NOMO-1 (cell line): Measurements from ENCODE around the gene RFX3.
A peak's percentile ranks its signal among the peaks of the same experiment; 100 is the strongest.

Experiments
- DNase-seq, 2 experiments: peaks; one replicate each; lab custom pipeline; 2025; ENCODE audit not compliant: unreplicated experiment in 2 of 2; lab: John Stamatoyannopoulos, UW

Gene RFX3

DNA sequence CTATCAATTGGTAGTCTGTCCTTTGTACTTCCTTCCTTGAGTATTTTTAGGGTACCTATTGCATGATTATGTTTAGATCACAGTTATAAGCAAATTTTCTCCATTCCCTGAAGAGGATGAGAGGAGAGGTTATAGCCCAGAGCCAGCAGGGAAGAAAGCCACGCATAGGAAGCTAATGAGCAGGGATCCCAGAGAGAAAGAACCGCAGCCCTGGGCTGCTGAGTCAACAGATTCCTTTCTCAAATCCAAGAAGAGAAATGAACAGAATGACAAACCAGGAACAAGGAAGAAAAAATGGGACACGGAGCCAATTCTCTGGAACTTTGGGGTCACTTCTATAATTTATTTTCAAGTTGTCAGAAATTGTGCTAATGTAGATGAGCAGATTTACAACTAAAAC is 284.5 kb downstream of the RFX3 start:
- no peak for DNase-seq

- peak; percentile 3 to 41 for DNase-seq
These were observed 285.0 kb downstream of the RFX3 start for GRCh38 chr9:3240656-3241268.

DNA sequence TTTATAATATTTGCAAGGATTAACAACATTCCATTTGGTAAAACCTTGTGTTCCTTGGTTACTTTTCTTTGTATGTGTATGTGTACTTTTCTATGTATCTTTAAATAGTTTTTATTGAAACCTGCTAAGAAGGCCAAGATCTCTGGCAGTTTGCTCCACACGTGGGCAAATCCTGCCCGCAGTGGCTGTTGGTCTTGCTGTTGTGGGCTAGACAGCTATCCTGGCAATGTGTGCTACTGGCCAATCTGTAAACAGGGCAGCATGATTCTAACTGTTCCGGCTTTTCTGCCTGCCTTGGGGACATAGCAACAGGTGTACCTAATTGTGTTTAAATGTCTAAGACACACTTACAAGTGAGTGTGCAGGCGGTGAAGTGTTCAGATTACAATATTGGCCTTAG is 286.6 kb downstream of the RFX3 start:
- no peak for DNase-seq

DNA sequence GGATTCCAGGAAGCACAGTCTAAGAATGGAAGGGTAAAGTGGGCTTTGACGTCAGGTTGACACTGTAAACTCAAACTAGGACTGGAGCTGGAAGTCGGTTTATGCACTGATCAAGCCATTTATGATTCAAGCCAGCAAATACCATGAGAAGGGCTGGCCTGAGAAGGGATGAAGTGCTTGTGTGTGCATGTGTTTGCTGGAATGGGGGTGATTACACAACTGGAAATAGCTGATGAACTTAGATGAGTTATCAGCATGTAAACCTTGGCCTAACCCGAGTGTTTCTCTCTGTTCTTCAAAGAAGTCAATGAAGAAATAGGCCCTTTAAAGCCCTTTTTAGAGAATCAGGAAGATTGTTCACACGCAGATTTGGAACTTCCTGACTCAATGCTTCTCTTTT is 287.6 kb downstream of the RFX3 start:
- no peak for DNase-seq

DNA sequence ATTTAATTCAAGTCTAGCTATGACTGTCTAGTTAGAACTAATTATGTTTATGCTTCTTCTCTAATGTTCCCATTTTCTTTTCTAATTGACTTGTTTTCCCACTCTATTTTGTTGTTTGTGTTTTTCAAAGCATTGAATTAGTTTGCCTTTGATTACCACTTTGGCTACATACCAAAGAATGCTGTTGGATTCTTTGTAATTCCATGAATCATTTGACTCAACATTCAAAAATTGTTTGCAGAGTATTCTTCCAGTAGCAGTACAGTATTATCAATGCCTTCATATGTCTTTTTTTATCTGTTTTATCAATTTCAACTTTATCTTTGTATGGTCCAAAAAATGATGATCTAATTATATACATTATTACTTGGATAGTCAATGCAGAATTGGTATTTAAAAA is 288.7 kb downstream of the RFX3 start:
- no peak for DNase-seq

GRCh38 chr9:3235497-3235896 is 290.3 kb downstream of the RFX3 start:
- no peak for DNase-seq

- no peak for DNase-seq
These were observed 300.9 kb downstream of the RFX3 start for GRCh38 chr9:3224931-3225330.

- DNase-seq: no peak
These were observed 310.1 kb downstream of the RFX3 start for GRCh38 chr9:3215658-3216057.

DNA sequence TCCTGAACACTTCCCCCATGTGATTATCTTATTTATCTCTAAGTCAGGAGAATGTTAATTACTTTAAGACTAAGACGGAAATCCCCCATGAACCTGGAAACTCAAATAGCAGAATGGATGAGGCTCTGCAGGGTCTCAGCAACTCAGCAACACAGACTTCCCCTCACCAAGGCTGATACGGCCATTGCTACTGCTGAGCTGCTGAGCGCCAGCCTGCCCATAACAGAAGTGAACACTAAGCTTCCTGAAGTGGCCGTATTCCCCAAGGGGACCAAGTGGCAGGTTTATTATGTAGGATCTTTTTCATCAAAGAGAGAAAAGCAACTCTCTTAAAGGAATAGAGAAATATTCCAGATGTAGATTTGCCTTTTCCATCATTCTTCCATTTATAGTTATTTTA is 311.1 kb downstream of the RFX3 start:
- no peak for DNase-seq

- DNase-seq: no peak
These were observed 320.2 kb downstream of the RFX3 start for GRCh38 chr9:3205421-3206095.

- no peak for DNase-seq
These were observed 325.4 kb downstream of the RFX3 start for GRCh38 chr9:3200331-3200774.

- no peak for DNase-seq
These were observed 332.0 kb downstream of the RFX3 start for GRCh38 chr9:3193791-3194190.

- no peak for DNase-seq
These were observed 334.1 kb downstream of the RFX3 start for GRCh38 chr9:3191715-3192114.

GRCh38 chr9:3189113-3189861 is 336.5 kb downstream of the RFX3 start:
- DNase-seq: no peak

DNA sequence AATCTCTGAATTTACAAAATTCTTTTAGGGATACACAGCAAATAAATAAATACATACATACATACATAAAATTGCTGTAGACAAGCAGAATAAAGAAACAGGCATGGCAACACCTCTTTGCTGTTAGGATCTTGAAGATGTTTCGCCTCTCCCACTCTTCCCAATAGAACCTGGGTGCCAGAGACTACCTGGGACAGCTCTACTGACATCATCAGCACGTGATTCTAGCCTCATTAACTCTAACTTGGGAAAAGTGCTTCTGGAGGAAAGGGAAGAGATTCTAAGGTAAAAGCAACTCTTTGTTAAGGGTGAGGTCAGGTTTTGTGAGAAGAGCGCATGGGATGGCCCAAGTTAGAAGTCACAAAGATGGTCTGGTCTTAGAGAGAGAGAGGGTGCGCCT is 339.1 kb downstream of the RFX3 start:
- no peak for DNase-seq

DNA sequence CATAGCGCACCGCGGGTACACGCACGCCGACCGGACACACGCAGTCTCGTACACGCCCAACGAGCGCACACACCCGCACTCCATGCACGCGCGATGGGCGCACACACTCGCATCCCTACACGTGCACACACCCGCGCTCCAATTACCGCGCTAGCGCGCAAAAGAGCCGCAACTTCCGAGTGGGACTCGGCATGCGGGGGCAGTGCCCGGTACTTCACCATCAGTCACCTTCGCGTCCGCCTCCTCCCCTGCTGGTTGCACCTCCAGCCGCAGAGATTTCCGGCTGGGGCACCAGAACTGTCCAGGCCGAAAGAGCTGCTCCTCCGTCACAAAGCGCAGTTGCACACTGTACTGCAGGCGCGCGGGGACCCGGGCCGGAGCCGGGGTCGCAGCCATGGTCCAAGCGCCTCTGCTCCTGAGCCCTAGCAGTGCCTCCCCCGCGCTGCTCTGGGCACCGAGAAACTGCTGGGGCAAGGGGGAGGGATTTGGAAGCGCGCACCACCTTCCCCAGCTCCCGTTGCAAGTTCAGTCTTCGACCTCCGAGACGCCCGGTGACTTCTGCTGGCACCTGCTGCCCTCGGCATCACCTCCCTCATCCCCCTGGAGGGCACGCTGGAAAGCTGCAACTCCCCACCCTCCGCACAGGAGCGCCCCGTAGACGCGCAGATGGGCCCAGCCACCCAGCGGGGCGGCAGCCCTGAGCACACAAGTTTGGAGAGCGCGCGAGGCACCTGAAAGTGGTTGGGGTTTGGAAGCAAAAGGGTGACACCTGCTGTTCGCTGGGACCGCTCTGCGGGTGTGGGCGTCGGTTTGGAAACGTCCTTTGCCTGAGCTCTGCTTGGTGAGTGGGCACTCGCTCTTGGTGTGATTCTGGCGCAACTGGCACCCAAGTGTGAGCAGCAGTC is 344.5 kb downstream of the RFX3 start:
- DNase-seq: no peak

DNA sequence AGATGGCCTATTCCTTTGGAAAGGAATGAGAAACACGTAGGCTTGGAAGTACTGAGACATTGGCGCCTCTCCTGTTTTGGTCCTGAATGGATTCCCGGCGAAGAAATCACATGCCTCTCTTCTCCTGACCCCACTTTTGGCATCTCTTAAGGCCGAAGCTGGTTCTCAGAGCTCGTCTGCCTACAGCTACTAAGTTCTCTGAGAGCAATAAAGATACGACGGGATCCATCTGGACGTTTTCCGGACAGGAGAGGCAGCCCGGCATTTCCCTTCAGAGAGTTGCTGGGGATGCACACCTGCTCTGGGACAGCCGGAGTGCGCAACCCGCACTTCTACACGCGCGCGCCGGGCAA is 345.1 kb downstream of the RFX3 start:
- no peak for DNase-seq

DNA sequence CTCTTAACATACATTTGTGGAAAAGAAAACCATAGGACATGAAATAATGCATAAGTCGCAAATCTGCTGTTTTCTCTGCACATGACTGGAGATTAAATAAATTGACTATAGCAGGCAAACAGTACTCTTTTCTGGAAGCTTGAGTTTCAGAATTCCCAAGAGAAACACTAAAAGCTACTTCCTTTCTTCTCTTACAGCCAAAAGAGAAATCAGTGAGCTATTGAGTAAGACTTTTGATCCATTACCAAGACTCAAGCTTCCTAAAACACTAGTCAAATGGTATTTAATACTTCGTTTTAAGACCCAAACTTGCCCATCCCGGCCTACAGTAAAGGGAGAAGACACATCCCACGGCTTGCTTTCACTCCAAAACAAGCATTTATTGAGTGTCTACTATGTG is 346.1 kb downstream of the RFX3 start:
- DNase-seq: no peak

DNA sequence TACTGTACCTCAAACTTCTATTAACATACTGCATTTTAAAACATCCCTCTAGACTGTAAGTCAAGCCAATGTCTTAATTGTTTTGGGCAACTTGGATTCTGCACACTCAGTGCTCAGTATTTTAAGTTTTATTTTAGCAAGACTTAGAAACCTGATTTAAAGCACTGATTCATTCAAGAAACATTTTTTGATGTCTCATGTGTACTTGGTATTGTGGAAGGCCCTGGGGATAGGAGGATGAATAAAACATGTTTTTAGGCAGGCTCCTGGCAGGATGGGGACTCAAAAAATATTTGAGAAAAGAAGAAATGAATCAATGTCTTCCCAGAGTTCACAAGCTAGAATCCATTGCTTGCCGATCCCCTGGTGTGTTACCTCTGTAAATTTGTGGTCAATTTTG is 347.9 kb downstream of the RFX3 start:
- DNase-seq: no peak

GRCh38 chr9:3177146-3177761 is 348.5 kb downstream of the RFX3 start:
- no peak for DNase-seq

DNA sequence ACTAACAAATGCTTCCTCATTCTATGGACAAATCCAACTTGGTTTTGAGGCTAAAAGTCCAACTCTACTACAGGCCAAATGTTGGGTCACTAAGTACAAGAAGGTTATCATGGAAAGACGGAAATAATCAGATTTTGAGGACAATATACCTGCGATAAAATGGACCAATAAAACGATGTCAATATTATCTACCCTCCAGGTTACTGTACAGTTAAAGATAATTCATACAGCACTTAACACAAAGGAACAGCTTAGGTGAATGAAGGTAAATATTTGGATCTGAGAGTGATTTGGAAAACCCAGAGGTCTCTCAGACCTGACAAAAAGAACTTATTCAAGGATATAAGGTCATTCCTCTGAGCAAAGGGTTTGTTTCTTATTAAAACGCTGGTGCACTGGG is 352.4 kb downstream of the RFX3 start:
- DNase-seq: no peak
